Measurements from ENCODE around the gene NTM.
"Not testable (repeated sequence)": the region's sequence is repeated elsewhere in the genome, so short reads cannot be mapped to it uniquely, and the experiment has no call there.

NTM gene

GRCh38 chr11:131908316-131908715 is 537.9 kb downstream of the NTM start:
- no peak for DNase-seq

GRCh38 chr11:131909426-131910177 is 539.2 kb downstream of the NTM start:
- DNase-seq = no peak

- DNase-seq = no peak
Measured at GRCh38 chr11:131910178-131910522, 539.7 kb downstream of the NTM start.

GRCh38 chr11:131910523-131911387 is 540.3 kb downstream of the NTM start:
- DNase-seq = no peak

- not testable (repeated sequence) for DNase-seq
Measured at GRCh38 chr11:131911388-131912032, 541.1 kb downstream of the NTM start.

GRCh38 chr11:131912134-131912533 is 541.7 kb downstream of the NTM start:
- no peak for DNase-seq

GRCh38 chr11:131913267-131913666 is 542.9 kb downstream of the NTM start:
- no peak for DNase-seq

- DNase-seq = no peak
Measured at GRCh38 chr11:131914361-131914774, 544.0 kb downstream of the NTM start.

GRCh38 chr11:131916638-131917037 is 546.2 kb downstream of the NTM start:
- DNase-seq = no peak

- DNase-seq = no peak
Measured at GRCh38 chr11:131917634-131918384, 547.4 kb downstream of the NTM start.

GRCh38 chr11:131918663-131919062 is 548.2 kb downstream of the NTM start:
- no peak for DNase-seq

GRCh38 chr11:131922220-131922619 is 551.8 kb downstream of the NTM start:
- DNase-seq = no peak

GRCh38 chr11:131923309-131923708 is 552.9 kb downstream of the NTM start:
- no peak for DNase-seq

GRCh38 chr11:131924001-131924400 is 553.6 kb downstream of the NTM start:
- DNase-seq = no peak

GRCh38 chr11:131924457-131925201 is 554.2 kb downstream of the NTM start:
- no peak for DNase-seq

- no peak for DNase-seq
Measured at GRCh38 chr11:131925829-131926228, 555.4 kb downstream of the NTM start.

- DNase-seq = no peak
Measured at GRCh38 chr11:131928992-131929391, 558.6 kb downstream of the NTM start.

- DNase-seq = no peak
Measured at GRCh38 chr11:131932584-131933325, 562.3 kb downstream of the NTM start.

GRCh38 chr11:131934006-131934405 is 563.6 kb downstream of the NTM start:
- DNase-seq = no peak

- no peak for DNase-seq
Measured at GRCh38 chr11:131938351-131938751, 567.9 kb downstream of the NTM start.

- no peak for DNase-seq
Measured at GRCh38 chr11:131940126-131940525, 569.7 kb downstream of the NTM start.
